Ascending aorta (tissue), 2 donors: ENCODE measurements around the gene S100Z. TPM values are rescaled to one million over a fixed set of nuclear protein-coding genes. Genes with fewer than 3 reads are reported as not detected.
"Not testable (repeated sequence)": the region's sequence is repeated elsewhere in the genome, so short reads cannot be mapped to it uniquely, and the experiment has no call there.

ENCODE experiments used
- DNase-seq, 2 donors: peaks; one replicate each; pipeline ENCODE4 v3.0.0-alpha.2; 2019; ENCODE audit warnings: low spot score in 2 of 2
- H3K27ac ChIP-seq, 2 donors: fragments of 200-600 bp; sonication (generic); one replicate each; pipeline ENCODE4 v1.5.1; 2016 to 2017; ENCODE audit warnings: mild to moderate bottlenecking in 1 of 2
- H3K27me3 ChIP-seq: fragments of 200-600 bp; sonication (generic); one replicate; pipeline ENCODE4 v1.5.1; 2017
- H3K36me3 ChIP-seq, 2 donors: fragments of 200-600 bp; sonication (generic); one replicate each; pipeline ENCODE4 v1.5.1; 2016
- H3K4me1 ChIP-seq, 2 donors: fragments of 200-600 bp; sonication (generic); one replicate each; pipeline ENCODE4 v1.5.1; 2016 to 2017; ENCODE audit warnings: mild to moderate bottlenecking in 1 of 2
- H3K4me3 ChIP-seq, 2 donors: fragments of 200-600 bp; sonication (generic); one replicate each; pipeline ENCODE4 v1.5.1; 2016 to 2017; ENCODE audit warnings: mild to moderate bottlenecking in 1 of 2
- H3K9me3 ChIP-seq, 2 donors: fragments of 200-600 bp; sonication (generic); one replicate each; pipeline ENCODE4 v1.5.1; 2016
- CTCF ChIP-seq, 3 experiments: fragments of 200-600 bp in 2 of 3; fragments of 450-650 bp in 1 of 3; sonication (generic) in 2 of 3; IDR thresholded peaks; one replicate each; pipeline ENCODE4 v1.5.1; 2016 to 2019; ENCODE audit warnings: antibody characterized with exemption in 3 of 3, mild to moderate bottlenecking in 1 of 3, moderate library complexity in 1 of 3
- intact Hi-C: fragments of 100-400 bp; cut with DNase I; formaldehyde crosslinking; loops from one replicate; pipeline ENCODE4 v1.15.1; 2023
- total RNA-seq: library from RNA; depleted of rRNA; stranded (reverse); fragments of >200 nt; gene quantifications from one replicate; pipeline ENCODE4 v1.1.0, GENCODE V29; 2016

The S100Z gene
- total RNA-seq, 1 donor from 2014 or later: not detected

- Histone ChIP-seq H3K27me3 (no peaks in the 10 kb centered on the region), H3K36me3 (no peaks in the 10 kb centered on the region), H3K9me3 (no peaks in the 10 kb centered on the region), H3K4me3 (no peak overlapping the region), H3K4me1 (no peaks in the 10 kb centered on the region), H3K27ac (no peak overlapping the region)
- TF ChIP-seq CTCF (IDR thresholded peaks at IDR 0.05): no peak
- no peak for DNase-seq
- intact Hi-C loops: no loop called here
These were observed 91.2 kb downstream of the S100Z start for GRCh38 chr5:76941000-76941399.

GRCh38 chr5:76941442-76941841, 91.6 kb downstream of the S100Z start:
- Histone ChIP-seq H3K4me1 (no peaks in the 10 kb centered on the region), H3K9me3 (no peaks in the 10 kb centered on the region), H3K27me3 (no peaks in the 10 kb centered on the region), H3K36me3 (no peaks in the 10 kb centered on the region), H3K27ac (no peak overlapping the region), H3K4me3 (no peak overlapping the region)
- DNase-seq: no peak
- intact Hi-C loops: no loop called here
- TF ChIP-seq CTCF (IDR thresholded peaks at IDR 0.05): no peak

GRCh38 chr5:76942581-76942980, 92.8 kb downstream of the S100Z start:
- TF ChIP-seq CTCF (IDR thresholded peaks at IDR 0.05): no peak

GRCh38 chr5:76943006-76943405, 93.2 kb downstream of the S100Z start:
- H3K4me3 ChIP-seq: no peak overlapping the region
- no peaks in the 10 kb centered on the region for H3K36me3 ChIP-seq
- no peaks in the 10 kb centered on the region for H3K27me3 ChIP-seq
- H3K4me1 ChIP-seq: no peaks in the 10 kb centered on the region
- H3K27ac ChIP-seq: no peak overlapping the region
- no peaks in the 10 kb centered on the region for H3K9me3 ChIP-seq
- TF ChIP-seq CTCF (IDR thresholded peaks at IDR 0.05): no peak
- intact Hi-C loops: no loop called here
- DNase-seq: no peak

More at GRCh38 chr5:76942581-76942980, 92.8 kb downstream of the S100Z start:
- Histone ChIP-seq H3K36me3 (no peaks in the 10 kb centered on the region), H3K4me1 (no peaks in the 10 kb centered on the region), H3K4me3 (no peak overlapping the region), H3K27ac (no peak overlapping the region), H3K27me3 (no peaks in the 10 kb centered on the region), H3K9me3 (no peaks in the 10 kb centered on the region)
- intact Hi-C loops: no loop called here
- no peak for DNase-seq

GRCh38 chr5:76944638-76945037, 94.8 kb downstream of the S100Z start:
- no peak for DNase-seq
- intact Hi-C loops: no loop called here
- no peak for TF ChIP-seq CTCF (IDR thresholded peaks at IDR 0.05)
- H3K9me3 ChIP-seq: no peaks in the 10 kb centered on the region
- no peaks in the 10 kb centered on the region for H3K27me3 ChIP-seq
- H3K36me3 ChIP-seq: no peaks in the 10 kb centered on the region
- no peaks in the 10 kb centered on the region for H3K4me1 ChIP-seq
- H3K27ac ChIP-seq: no peak overlapping the region
- H3K4me3 ChIP-seq: no peak overlapping the region

- H3K4me3 ChIP-seq, H3K36me3 ChIP-seq, DNase-seq, H3K27me3 ChIP-seq, H3K4me1 ChIP-seq, intact Hi-C loops, H3K27ac ChIP-seq, H3K9me3 ChIP-seq: not testable (repeated sequence)
These were observed 95.4 kb downstream of the S100Z start for GRCh38 chr5:76945238-76945637.
